KMS-11 (cell line): ENCODE measurements around the gene YARS1.
A peak's percentile ranks its signal among the peaks of the same experiment; 100 is the strongest.

Experiments
- H2AFZ ChIP-seq: fragments of 200-600 bp; sonication (generic); 2 replicates; pipeline ENCODE4 v1.6.1; 2016; ENCODE audit warnings: antibody characterized with exemption, mixed run types, low read depth
- H3K27ac ChIP-seq: fragments of 200-600 bp; sonication (generic); 2 replicates; pipeline ENCODE4 v1.6.1; 2016; ENCODE audit warnings: mild to moderate bottlenecking, mixed run types
- H3K27me3 ChIP-seq: fragments of 200-600 bp; sonication (generic); 2 replicates; pipeline ENCODE4 v1.6.1; 2017; ENCODE audit warnings: mild to moderate bottlenecking, low read depth, mixed run types, moderate library complexity; ENCODE audit not compliant: insufficient read depth
- H3K36me3 ChIP-seq: fragments of 200-600 bp; sonication (generic); 2 replicates; pipeline ENCODE4 v1.6.1; 2017; ENCODE audit warnings: mild to moderate bottlenecking, mixed run types; ENCODE audit not compliant: insufficient read depth
- H3K4me1 ChIP-seq: fragments of 200-600 bp; sonication (generic); 2 replicates; pipeline ENCODE4 v1.6.1; 2016; ENCODE audit warnings: mild to moderate bottlenecking, low read depth, mixed run types; ENCODE audit not compliant: poor library complexity, severe bottlenecking
- H3K4me2 ChIP-seq: fragments of 200-600 bp; sonication (generic); 2 replicates; pipeline ENCODE4 v1.7.0; 2016; ENCODE audit warnings: mild to moderate bottlenecking, mixed run types
- H3K4me3 ChIP-seq: fragments of 200-600 bp; sonication (generic); IDR thresholded peaks from 2 replicates; pipeline ENCODE4 v1.6.1; 2017; ENCODE audit warnings: low read depth, low read length, mixed read lengths; ENCODE audit not compliant: insufficient read depth
- H3K79me2 ChIP-seq: fragments of 200-600 bp; sonication (generic); 2 replicates; pipeline ENCODE4 v1.6.1; 2016; ENCODE audit warnings: low read depth, mixed run types; ENCODE audit not compliant: insufficient read depth
- H3K9ac ChIP-seq: fragments of 200-600 bp; sonication (generic); 2 replicates; pipeline ENCODE4 v1.6.1; 2016; ENCODE audit warnings: mild to moderate bottlenecking, mixed run types
- H4K20me1 ChIP-seq: fragments of 200-600 bp; sonication (generic); 2 replicates; pipeline ENCODE4 v1.6.1; 2016; ENCODE audit warnings: mild to moderate bottlenecking, mixed run types; ENCODE audit not compliant: insufficient read depth
- TF ChIP-seq, protein P1 (sequence below): fragments of 200-600 bp; sonication (generic); conservative IDR thresholded peaks from 2 replicates; pipeline ENCODE4 v1.6.1; 2017; ENCODE audit warnings: low read depth, mild to moderate bottlenecking, antibody characterized with exemption, low read length, moderate library complexity, mixed read lengths

YARS1 gene

DNA sequence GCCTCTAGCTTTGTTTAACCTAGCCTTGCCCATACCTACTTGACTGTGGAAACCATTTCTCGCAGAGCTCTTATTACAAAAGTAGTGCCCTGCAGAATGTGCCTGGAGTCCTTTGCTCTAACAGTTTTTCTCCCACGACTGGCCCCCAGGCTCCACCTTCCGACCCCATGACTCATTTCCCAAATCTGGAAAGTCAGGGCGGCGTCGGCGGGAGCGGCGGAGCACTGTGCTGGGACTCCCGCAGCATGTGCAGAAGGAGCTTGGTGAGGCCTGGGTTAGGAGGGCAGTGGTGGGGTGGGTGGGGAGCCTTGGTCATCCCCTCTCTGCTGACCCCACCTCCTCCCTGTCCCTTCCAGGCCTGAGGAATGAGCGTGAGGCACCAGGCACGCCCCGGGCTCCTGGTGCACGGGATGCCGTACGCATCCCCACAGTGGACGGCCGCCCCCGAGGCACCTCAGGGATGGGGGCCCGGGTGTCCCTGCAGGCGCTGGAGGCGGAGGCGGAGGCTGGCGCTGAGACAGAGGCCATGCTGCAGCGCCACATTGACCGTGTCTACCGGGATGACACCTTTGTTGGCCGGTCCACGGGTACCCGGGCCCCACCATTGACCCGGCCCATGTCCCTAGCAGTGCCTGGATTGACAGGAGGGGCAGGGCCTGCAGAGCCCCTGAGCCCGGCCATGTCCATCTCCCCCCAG lies 47.5 kb downstream of the YARS1 start:
- H3K9ac ChIP-seq: no peak overlapping the region
- H2AFZ ChIP-seq: no peak overlapping the region
- H3K36me3 ChIP-seq: no peaks in the 10 kb centered on the region
- H3K4me3 ChIP-seq: no peak overlapping the region
- H3K4me1 ChIP-seq: peaks cover 28% of the 10 kb centered on the region
- H3K27ac ChIP-seq: no peak overlapping the region
- no peaks in the 10 kb centered on the region for H3K27me3 ChIP-seq
- no peaks in the 10 kb centered on the region for H4K20me1 ChIP-seq
- no peaks in the 10 kb centered on the region for H3K79me2 ChIP-seq
- no peak overlapping the region for H3K4me2 ChIP-seq
- TF ChIP-seq, protein P1, sequence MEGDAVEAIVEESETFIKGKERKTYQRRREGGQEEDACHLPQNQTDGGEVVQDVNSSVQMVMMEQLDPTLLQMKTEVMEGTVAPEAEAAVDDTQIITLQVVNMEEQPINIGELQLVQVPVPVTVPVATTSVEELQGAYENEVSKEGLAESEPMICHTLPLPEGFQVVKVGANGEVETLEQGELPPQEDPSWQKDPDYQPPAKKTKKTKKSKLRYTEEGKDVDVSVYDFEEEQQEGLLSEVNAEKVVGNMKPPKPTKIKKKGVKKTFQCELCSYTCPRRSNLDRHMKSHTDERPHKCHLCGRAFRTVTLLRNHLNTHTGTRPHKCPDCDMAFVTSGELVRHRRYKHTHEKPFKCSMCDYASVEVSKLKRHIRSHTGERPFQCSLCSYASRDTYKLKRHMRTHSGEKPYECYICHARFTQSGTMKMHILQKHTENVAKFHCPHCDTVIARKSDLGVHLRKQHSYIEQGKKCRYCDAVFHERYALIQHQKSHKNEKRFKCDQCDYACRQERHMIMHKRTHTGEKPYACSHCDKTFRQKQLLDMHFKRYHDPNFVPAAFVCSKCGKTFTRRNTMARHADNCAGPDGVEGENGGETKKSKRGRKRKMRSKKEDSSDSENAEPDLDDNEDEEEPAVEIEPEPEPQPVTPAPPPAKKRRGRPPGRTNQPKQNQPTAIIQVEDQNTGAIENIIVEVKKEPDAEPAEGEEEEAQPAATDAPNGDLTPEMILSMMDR: no peak

DNA sequence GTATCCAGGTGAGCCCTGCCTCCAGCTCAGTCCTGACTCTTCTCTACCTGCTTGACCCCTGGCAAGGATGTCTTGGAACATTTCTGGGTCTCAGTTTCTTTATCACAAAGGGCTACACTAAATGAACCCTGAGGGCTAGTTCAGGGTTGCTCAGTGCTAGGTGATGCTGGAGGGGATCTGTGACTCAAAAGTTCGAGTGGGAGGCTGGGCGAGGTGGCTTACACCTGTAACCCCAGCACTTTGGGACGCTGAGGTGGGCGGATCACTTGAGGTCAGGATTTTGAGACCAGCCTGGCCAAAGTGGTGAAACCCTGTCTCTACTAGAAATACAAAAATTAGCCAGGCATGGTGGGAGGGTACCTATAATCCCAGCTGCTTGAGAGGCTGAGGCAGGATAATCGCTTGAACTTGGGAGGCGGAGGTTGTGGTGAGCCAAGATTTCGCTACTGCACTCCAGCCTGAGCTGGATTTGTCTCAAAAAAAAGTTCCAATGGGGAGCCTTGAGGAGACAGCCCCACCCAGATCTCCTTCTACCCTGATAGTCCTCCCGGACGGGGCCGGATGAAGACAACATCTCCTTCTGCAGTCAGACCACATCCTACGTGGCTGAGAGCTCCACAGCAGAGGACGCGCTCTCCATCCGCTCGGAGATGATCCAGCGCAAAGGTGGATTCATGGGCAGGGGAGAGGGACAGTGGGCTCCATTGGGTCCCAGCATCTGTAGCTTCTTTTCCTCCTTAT lies 48.9 kb downstream of the YARS1 start:
- no peak overlapping the region for H3K27ac ChIP-seq

DNA sequence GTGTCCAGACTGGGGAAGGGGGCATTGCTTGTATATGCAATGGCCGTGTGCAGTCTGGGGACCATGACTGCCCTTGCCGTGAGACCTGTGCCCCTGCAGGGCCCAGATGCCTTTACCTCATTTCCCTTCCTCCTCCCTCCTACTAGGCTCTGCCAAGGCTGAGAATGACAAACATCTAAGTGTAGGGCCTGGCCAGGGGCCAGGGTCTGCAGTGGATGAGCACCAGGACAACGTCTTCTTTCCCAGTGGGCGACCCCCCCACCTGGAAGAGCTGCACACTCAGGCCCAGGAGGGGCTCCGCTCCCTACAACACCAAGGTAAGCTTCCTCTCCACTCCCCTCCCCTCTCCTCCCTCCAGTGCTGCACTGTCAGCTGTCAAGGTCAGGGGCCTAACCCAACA lies 49.5 kb downstream of the YARS1 start:
- Histone ChIP-seq H3K4me1 (peaks cover 15% of the 10 kb centered on the region), H2AFZ (no peak overlapping the region), H3K27me3 (no peaks in the 10 kb centered on the region), H3K27ac (no peak overlapping the region), H3K36me3 (no peaks in the 10 kb centered on the region), H3K4me3 (no peak overlapping the region), H3K79me2 (no peaks in the 10 kb centered on the region), H3K4me2 (no peak overlapping the region), H4K20me1 (no peaks in the 10 kb centered on the region), H3K9ac (no peak overlapping the region)
- TF ChIP-seq, protein P1: no peak

More for the DNA sequence above, 48.9 kb downstream of the YARS1 start:
- H3K79me2 ChIP-seq: no peaks in the 10 kb centered on the region
- no peaks in the 10 kb centered on the region for H3K27me3 ChIP-seq
- TF ChIP-seq, protein P1: no peak
- no peak overlapping the region for H3K4me3 ChIP-seq
- H3K9ac ChIP-seq: no peak overlapping the region
- H3K4me2 ChIP-seq: no peak overlapping the region
- peaks cover 21% of the 10 kb centered on the region for H3K4me1 ChIP-seq
- no peak overlapping the region for H2AFZ ChIP-seq
- no peaks in the 10 kb centered on the region for H3K36me3 ChIP-seq
- H4K20me1 ChIP-seq: no peaks in the 10 kb centered on the region

DNA sequence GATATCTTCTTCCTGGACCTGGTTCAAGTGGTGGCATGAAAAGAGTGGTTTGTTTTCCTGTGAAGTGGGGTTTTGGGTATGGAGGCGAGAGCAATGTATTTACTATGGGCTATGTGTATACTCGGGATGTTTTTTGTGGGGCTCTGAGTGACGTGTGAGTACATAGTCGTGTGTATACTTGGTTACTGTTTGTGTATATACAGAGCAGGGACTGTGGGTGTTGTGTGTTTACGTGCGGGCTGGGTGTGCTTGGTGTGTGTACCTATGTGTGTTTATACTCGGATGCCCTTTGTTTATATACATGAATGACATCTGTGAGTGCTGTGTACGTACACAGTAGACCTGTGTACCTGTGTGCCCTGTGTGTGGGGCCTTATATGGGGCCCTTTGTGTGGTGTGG lies 50.0 kb downstream of the YARS1 start:
- H3K4me2 ChIP-seq: peak overlapping the region; percentile 1; the same call in 1 of the 2 replicates
- TF ChIP-seq, protein P1: no peak
- no peak overlapping the region for H3K9ac ChIP-seq

More for the DNA sequence above, 50.0 kb downstream of the YARS1 start:
- peaks cover 17% of the 10 kb centered on the region for H3K4me1 ChIP-seq
- H4K20me1 ChIP-seq: no peaks in the 10 kb centered on the region
- H3K27ac ChIP-seq: no peak overlapping the region
- H3K79me2 ChIP-seq: no peaks in the 10 kb centered on the region
- H2AFZ ChIP-seq: no peak overlapping the region
- no peaks in the 10 kb centered on the region for H3K27me3 ChIP-seq
- H3K4me3 ChIP-seq: no peak overlapping the region
- H3K36me3 ChIP-seq: no peaks in the 10 kb centered on the region
